GM18909 (cell line): ENCODE measurements around the gene ASB14.
A peak's percentile ranks its signal among the peaks of the same experiment; 100 is the strongest.

ENCODE experiments used
- ATAC-seq: cut with Tn5 transposase; IDR thresholded peaks from one replicate; pipeline ENCODE4 v1.9.1; 2021; ENCODE audit warnings: mild to moderate bottlenecking; ENCODE audit not compliant: unreplicated experiment, poor library complexity

Gene ASB14

DNA sequence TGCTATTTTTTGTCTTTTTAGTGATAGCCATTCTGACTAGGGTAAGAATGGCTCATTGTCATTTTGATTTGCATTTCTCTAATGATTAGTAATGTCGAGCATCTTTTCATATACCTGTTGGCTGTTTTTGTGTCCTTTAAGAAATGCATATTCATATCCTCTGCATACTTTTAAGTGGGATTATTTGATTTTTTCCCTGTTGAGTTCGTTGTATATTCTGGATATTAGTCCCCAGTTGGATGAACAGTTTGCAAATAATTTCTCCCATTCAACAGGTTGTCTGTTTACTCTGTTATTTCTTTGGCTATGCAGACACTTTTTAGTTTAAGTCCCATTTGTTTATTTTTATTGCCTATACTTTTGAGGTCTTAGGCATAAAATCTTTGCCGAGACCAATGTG lies 30.6 kb downstream of the ASB14 start:
- no peak for ATAC-seq

DNA sequence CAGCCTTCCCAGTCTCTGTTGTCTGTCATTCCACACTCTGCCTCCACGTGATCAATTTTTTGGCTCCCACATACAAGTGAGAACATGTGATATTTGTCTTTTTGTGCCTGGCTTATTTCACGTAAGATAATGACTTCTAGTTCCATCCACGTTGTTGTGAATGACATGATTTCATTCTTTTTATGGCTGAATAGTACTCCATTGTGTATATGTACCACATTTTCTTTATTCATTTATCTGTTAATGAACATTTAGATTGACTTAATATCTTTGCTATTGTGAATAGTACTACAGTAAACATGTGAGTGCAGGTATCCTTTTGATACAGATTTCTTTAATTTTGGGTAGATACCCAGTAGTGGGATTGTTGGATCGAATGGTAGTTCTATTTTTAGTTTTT lies 31.4 kb downstream of the ASB14 start:
- no peak for ATAC-seq

DNA sequence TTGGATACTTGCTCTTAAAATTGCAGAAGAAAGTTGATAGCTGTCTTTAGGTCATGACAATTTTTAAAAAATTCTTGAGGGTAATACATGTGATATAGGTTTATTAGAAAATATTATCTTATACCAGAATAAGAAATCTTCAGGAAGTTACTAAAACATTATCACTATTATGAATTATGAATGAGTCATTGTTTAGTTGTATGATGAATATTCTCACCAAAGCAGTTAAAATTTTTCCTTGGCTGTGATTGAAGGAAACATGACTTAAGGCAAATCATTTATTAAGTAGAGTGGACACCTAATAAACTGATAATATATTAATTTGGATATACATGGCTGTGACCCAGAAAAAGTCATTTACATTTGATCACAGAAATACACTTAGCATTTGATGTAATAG lies 34.8 kb downstream of the ASB14 start:
- no peak for ATAC-seq

GRCh38 chr3:57256844-57257243 lies 35.6 kb downstream of the ASB14 start:
- ATAC-seq = no peak

- no peak for ATAC-seq
Observed at GRCh38 chr3:57252404-57252803, 40.1 kb downstream of the ASB14 start.

GRCh38 chr3:57244946-57245345 lies 47.5 kb downstream of the ASB14 start:
- no peak for ATAC-seq

GRCh38 chr3:57234613-57235575 lies 57.6 kb downstream of the ASB14 start:
- ATAC-seq = peak; percentile 57

GRCh38 chr3:57233799-57234198 lies 58.7 kb downstream of the ASB14 start:
- no peak for ATAC-seq

DNA sequence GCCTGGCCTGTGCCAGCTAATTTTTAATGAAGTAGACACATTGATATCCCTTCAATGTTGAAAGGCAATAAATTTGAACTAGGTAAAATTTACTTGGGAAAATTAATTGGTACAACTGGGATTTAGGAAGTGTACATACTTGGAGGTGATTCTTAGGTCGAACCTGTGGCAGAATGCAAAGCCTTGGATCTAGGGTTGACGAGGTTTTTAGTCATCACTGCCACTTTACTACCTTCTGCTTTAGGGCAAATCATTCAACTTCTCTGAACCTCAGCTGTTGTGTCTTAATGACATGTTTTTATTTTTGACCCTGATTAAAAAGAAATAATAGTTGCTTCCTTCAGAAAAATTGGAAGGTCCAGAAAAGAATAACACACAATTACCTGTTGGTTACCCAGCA lies 62.5 kb downstream of the ASB14 start:
- ATAC-seq = no peak

- ATAC-seq = peak; percentile 41
Observed at GRCh38 chr3:57227930-57228751, 64.3 kb downstream of the ASB14 start.

DNA sequence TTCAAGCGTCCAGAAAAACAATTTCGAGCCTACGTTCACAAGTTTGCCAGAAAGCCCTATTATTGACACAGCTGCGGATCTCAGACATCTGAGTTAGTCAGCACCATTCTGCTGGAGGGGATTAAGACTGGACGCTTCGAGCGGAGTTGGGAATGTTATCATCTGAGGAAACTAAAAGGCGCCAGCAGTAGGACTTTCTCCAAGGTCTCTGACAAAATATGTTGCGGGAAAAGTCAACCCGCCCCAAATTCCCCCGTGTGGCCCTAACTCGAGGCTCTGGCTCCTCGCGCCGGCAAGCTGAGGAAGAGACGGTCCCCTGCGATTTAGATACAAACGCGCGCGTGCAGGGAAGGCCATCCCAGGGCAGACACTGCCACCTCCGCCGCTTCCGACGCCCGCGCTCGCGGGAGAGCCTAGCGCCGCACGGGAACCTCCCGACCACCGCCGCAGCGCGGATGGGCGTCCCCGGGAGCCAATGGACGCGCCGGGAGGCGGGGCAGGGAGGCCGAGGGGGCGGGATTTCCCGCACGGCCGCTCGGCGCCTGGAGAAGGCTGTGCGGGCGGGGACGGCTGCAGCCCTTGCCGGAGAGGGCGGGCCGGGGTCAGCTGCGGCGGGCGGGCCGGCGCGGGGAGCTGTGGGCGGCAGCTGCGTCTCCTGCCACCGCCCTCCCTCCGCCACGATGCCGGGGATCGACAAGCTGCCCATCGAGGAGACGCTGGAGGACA lies 65.1 kb downstream of the ASB14 start, which contains the start of gene APPL1:
APPL1 (plus strand) TSS at position 526 of the 726 bp plus-strand sequence; CDS start at position 681, 155 bp downstream.
- peak; percentile 93 for ATAC-seq

GRCh38 chr3:57226176-57226575 lies 66.3 kb downstream of the ASB14 start:
- no peak for ATAC-seq

GRCh38 chr3:57224856-57225255 lies 67.6 kb downstream of the ASB14 start:
- ATAC-seq = no peak

- no peak for ATAC-seq
Observed at GRCh38 chr3:57221883-57222282, 70.6 kb downstream of the ASB14 start.
